ENCODE measurements around the gene SRSF7.

GRCh38 chr2:38718601-38719000 lies 32.6 kb downstream of the SRSF7 start:
- no peak for TF ChIP-seq SUZ12 (IDR thresholded peaks at IDR 0.05)
- no peak for TF ChIP-seq BHLHE40 (IDR thresholded peaks at IDR 0.05; ENCODE audit: borderline replicate concordance)
- no peak for TF ChIP-seq LEF1 (IDR thresholded peaks at IDR 0.05; ENCODE audit: borderline replicate concordance)
- no peak for TF ChIP-seq TARDBP (IDR thresholded peaks at IDR 0.05)
- no peak for TF ChIP-seq FOXA1 (IDR thresholded peaks at IDR 0.05)
- no peak for TF ChIP-seq HDGF (IDR thresholded peaks at IDR 0.05; ENCODE audit: borderline replicate concordance)
- no peak for TF ChIP-seq CTBP1 (IDR thresholded peaks at IDR 0.05; ENCODE audit: borderline replicate concordance)
- no peak for TF ChIP-seq SP1 (IDR thresholded peaks at IDR 0.05)
- TF ChIP-seq ELF4 (IDR thresholded peaks at IDR 0.05), result no peak
- TF ChIP-seq FOXM1 (IDR thresholded peaks at IDR 0.05; ENCODE audit: borderline replicate concordance), result no peak
- no peak for TF ChIP-seq FOXK2 (IDR thresholded peaks at IDR 0.05)

Measured in HEK293T (cell line).